GM18499 (cell line): ENCODE results near the gene HNRNPU.
A peak's percentile ranks its signal among the peaks of the same experiment; 100 is the strongest.

ENCODE experiments used
- ATAC-seq: cut with Tn5 transposase; IDR thresholded peaks from one replicate; pipeline ENCODE4 v1.9.1; 2021; ENCODE audit warnings: moderate number of reproducible peaks; ENCODE audit not compliant: insufficient read depth, unreplicated experiment

HNRNPU gene

GRCh38 chr1:244863491-244864252 is 671 bp downstream of the HNRNPU start:
- ATAC-seq = no peak

GRCh38 chr1:244862699-244863490 is 1.4 kb downstream of the HNRNPU start:
- ATAC-seq = peak; percentile 28

DNA sequence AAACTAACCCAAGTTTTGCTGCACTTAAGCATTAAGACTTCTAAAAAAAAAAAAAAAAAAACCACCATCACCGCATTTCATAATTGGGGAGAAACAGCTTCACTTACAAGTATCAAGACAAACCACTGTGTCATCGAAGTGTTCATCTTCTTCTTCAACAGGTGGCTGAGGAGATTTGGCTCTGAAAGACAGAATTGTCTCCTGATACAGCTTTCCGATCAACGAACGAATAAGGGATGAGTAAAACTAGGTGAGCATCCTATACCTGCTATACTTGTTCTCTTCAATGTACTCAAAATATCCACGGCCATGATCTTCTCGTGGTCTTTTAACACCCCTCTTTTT is 2.0 kb downstream of the HNRNPU start:
- no peak for ATAC-seq

- ATAC-seq = no peak
Measured at GRCh38 chr1:244861683-244862082, 2.7 kb downstream of the HNRNPU start.

- ATAC-seq = no peak
Measured at GRCh38 chr1:244860914-244861610, 3.3 kb downstream of the HNRNPU start.

GRCh38 chr1:244860078-244860477 is 4.3 kb downstream of the HNRNPU start:
- no peak for ATAC-seq

DNA sequence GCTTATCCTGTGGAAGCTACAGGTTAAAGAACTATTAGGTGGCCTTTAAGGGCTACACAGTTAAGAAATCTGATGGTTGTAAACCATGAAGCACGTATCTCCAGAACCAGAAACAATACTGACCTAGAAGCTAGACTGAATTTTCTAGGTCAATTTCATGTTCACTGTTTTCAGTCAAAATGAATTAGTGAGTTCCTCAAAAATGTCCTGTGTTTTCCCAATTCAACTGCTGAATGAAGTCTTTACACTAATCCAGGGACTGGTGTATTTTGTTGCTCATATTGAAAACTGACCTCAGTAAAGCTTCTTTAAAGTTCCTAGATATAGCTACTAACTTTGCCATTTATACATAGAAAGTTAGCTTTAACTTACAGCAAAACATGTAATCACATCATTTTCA is 6.0 kb downstream of the HNRNPU start:
- no peak for ATAC-seq

GRCh38 chr1:244857761-244858160 is 6.6 kb downstream of the HNRNPU start:
- no peak for ATAC-seq

DNA sequence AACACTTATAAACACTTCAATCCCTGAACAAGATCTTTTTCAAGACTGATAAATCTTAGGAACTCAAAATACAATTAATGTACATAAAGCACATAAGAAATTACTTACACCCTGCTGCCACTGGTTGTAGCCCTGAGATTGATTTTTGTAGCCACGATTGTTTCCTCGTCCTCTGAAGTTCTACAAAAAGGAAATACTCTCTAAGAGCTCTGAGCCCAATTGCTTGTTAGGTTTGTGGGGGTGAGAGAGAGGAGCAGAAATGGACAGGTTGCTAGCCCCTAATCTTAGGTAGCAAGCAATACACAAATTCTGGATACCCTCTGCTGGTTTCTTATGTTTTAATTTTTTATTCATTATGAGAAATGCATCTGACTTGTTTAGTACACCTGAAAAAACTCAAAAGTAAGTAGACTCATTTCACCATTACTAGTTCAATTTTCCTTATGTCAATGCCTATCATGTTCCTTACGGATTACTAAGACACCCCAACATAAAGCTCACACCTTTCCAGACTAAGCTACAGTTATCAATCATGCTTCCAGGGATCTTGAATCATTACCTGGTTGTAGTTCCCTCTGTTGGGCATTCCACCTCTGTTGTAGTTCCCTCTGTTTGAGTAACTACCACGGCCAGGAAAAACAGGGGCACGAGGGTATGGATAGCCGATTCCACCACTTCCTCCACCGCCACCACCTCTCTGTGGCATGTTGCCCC is 9.3 kb downstream of the HNRNPU start:
- ATAC-seq = no peak

DNA sequence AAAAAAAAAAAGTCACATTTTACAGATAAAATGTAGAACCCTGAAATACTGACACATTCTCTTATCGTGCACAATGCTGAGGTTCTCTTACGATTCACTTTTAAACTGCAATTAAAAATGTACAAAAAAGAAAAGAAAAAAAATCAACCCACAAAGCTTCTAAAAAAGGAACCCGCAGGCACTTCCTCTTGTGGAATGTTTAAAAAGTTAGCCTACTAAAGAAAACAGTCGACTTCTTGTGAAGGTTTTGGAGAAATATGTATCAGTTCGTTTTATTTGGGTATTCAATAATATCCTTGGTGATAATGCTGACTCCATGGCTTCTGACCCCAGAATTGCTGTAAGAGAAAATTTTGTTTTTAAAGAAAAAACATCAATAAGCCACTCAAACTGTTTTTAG is 10.2 kb downstream of the HNRNPU start:
- no peak for ATAC-seq

DNA sequence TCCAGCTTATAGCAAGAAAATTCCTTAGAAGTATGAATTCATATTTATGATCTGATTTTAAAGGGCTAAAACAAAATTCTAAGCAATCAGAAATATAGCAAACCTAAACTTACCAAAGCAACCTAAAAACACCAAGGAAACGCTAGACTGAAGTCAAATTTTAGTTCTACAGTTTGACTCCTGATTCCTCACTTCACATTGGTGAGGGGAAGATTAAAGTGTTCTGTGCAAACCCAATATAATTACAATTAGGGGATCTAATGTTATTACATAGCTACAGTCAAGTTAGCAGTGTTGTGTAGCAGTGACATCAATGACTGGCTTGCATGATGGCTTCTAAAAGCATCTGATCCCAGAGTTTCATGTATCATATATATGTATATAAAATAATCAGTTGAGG is 11.6 kb downstream of the HNRNPU start:
- ATAC-seq = no peak

DNA sequence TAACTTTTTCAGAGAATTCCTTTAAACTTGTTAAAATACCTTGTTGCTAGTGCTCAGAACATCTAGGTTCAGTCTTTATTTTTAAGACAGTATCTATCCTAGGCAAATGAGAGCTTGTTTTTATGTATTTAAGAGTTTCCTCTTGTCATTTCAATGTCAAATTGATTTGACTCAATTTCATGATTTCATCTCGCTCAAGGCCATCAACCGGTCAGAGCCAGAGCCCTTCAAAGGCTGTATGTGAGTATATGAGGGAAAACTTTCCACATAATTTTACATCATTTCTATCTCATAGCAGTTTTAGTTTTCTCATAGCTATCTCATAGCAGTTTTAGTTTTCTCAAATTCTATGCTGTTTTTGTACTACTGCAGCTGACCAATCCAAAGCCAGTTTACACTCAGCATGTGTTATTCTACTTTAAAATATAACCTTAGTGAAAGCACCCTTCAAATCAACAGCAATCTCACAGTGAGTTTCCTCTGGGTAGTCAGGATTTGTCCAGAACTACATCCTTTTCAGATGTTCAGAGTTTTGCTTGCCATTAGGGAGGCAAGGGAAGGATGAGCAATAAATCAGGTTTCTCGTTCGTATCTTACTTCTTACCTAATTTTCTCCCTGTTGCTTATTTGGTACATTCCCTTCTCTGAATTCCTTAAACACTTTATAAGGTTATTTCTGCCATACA is 12.7 kb downstream of the HNRNPU start:
- no peak for ATAC-seq

- no peak for ATAC-seq
Measured at GRCh38 chr1:244850896-244851295, 13.4 kb downstream of the HNRNPU start.

DNA sequence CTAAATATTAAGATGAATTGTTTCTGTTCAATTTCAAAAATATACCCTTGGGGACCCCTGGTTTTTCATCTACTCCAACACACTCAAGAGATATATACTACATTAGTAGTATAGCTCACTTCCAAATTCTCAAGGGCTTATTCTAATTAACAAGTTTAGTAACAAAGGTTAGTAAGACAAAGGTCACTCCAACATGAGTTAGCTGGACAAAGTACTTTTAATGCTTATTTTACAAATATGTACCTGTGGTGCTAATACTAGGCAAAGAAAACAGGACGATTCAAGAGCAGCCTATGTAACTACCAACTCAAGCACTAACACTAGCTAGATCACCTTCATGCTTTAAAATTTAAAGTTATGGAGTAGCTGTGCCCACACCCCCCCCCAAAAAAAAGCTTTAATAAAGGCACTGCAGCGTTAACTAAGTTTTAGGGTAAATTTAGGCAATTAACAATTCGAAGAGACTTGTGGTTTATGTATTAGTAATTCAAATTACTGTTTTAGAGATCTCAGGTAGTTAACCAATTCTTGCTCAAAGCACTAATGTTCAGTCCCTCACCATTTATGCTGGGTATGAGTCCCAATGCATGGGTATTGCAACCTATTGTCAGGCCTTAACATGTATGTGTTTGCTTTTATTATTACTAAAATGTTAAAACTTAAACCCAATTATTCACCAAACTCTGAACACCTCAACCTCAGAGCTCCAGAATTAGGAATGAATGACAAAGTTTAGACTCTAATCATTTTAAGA is 14.1 kb downstream of the HNRNPU start:
- no peak for ATAC-seq

- no peak for ATAC-seq
Measured at GRCh38 chr1:244849189-244849866, 15.0 kb downstream of the HNRNPU start.

DNA sequence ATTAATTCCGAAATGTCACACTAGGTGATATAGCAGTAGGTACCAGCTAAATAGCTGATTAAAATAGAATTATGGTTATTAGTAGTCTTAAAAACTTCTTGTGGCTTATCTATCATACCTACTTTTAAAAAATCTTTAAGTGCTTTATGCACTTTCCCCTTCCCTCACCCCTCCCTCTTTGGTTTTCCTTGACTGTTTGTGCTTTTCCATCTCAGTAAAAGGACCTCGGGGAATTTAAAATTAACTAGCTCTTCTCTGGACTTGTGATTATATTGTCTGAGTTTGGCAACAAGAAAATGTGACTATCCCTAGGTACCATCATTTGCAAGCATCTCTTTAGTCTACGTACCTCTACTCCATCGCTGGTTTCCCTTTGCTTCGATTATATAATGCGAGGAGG is 17.7 kb downstream of the HNRNPU start:
- no peak for ATAC-seq

DNA sequence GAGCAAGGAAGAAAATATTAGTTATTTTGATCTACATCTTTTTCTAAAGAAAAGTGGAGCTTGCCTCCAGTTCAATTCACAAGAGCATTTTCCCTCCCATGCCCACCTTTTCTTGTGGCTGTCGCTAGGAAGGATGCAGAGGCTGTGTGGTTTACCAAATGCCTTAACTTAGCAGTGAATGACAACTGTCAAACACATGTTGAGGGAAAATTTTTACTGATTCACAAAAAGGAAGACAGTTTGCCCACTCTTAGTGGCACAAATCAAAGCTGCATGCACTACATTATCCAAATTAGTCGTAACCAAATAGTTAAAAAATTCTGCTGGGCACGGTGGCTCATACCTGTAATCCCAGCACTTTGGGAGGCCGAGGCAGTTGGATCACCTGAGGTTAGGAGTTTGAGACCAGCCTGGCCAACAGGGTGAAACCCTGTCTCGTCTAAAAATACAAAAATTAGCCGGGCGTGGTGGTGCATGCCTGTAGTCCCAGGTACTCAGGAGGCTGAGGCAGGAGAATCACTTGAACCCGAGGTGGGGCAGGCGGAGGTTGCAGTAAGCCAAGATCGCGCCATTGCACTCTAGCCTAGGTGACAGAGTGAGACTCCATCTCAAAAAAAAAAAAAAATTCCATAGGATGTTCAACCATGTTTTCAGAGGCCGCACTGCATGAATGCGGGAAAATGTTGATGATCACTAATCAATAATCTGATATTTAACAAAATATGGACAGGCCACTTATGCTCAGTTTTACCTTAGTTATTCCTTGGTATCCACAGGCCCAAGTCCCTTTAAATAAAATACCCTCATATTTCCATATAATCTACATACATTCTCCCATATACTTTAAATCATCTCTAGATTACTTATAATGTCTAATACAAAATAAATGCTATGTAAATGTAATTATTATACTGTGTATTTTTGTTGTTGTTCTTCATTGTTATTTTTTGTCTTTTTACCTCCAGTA is 19.9 kb downstream of the HNRNPU start:
- ATAC-seq = no peak
